B cell (primary cell): Measurements from ENCODE around the gene ZNF587B.
"Not testable (repeated sequence)": the region's sequence is repeated elsewhere in the genome, so short reads cannot be mapped to it uniquely, and the experiment has no call there.

Source experiments
- EZH2 ChIP-seq: IDR thresholded peaks from 2 replicates; pipeline ENCODE4 v1.6.1; 2012; ENCODE audit warnings: borderline replicate concordance, low read depth, mild to moderate bottlenecking, moderate library complexity, low read length; ENCODE audit not compliant: insufficient read depth, poor library complexity, severe bottlenecking
- TF ChIP-seq, protein P1 (sequence below): fragments of 200-600 bp; IDR thresholded peaks from one replicate; pipeline ENCODE4 v1.8.0; 2022; ENCODE audit warnings: antibody characterized with exemption, mild to moderate bottlenecking

DNA sequence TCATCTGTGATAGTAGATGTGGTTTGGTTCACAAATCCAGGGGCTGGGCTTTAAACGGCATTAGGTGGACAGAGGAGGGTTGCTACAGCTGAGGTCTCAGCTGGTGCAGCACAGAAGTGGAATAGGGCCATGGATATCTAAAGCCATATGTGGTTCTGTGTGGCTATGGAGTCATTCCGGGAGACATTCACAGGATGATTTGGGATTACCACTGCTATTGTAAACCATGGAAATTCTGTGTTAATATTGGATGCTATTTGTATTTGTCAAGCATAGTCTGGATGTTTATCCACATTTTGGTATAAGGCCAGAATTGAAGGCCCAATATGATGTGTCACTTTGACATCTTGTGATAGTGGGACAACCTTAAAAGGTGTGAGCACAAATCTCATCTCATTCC is 6.9 kb upstream of the ZNF587B start:
- TF ChIP-seq, protein P1, sequence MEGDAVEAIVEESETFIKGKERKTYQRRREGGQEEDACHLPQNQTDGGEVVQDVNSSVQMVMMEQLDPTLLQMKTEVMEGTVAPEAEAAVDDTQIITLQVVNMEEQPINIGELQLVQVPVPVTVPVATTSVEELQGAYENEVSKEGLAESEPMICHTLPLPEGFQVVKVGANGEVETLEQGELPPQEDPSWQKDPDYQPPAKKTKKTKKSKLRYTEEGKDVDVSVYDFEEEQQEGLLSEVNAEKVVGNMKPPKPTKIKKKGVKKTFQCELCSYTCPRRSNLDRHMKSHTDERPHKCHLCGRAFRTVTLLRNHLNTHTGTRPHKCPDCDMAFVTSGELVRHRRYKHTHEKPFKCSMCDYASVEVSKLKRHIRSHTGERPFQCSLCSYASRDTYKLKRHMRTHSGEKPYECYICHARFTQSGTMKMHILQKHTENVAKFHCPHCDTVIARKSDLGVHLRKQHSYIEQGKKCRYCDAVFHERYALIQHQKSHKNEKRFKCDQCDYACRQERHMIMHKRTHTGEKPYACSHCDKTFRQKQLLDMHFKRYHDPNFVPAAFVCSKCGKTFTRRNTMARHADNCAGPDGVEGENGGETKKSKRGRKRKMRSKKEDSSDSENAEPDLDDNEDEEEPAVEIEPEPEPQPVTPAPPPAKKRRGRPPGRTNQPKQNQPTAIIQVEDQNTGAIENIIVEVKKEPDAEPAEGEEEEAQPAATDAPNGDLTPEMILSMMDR: not testable (repeated sequence)
- TF ChIP-seq EZH2: not testable (repeated sequence)
